Activated CD4-positive, alpha-beta T cell treated with anti-CD3 and anti-CD28 coated beads, Interleukin-2, amount 50 U/mL, for 4 hours (primary cell): ENCODE data around the gene PALM.

Source experiments
- DNase-seq, 2 experiments: peaks; one replicate each; pipeline ENCODE4 v3.0.0-alpha.2; 2020

Gene PALM

DNA sequence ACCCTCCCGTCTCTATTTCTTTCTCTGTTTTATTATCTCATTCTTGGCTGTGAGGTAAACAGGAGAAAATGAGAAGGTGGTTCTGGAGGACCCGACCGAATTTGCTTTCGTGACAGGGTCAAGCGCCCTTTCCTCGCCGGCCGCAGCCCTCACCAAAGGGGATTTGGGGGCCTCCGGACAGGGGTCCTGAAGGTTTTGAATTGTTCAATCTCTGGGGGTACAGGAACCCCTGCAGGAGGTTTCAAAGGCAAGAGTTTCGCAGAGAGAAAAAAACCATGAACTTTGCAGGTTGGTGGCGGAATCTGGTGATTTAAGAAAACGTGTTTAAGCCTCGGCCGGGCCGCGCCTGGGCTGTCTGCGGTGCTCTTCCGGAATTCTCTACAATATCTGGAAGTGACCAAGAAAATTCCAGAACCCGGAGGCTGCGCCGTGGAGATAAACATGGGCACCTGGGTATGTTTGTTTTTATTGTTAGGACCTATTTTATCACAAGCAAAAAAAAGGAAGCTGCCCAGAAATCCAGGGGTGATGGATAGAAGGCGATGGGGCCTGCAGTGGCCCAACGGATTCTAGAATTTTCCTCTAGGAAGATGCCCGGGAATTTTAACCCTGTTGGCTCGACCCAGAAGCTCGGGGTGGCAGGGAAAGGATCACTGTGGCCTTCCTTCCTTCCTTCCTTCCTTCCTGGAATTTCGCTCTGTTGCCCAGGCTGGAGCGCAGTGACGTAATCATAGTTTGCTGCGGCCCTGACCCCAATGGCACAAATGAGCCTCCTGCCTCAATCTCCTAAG is 74.3 kb downstream of the PALM start:
- no peak for DNase-seq

DNA sequence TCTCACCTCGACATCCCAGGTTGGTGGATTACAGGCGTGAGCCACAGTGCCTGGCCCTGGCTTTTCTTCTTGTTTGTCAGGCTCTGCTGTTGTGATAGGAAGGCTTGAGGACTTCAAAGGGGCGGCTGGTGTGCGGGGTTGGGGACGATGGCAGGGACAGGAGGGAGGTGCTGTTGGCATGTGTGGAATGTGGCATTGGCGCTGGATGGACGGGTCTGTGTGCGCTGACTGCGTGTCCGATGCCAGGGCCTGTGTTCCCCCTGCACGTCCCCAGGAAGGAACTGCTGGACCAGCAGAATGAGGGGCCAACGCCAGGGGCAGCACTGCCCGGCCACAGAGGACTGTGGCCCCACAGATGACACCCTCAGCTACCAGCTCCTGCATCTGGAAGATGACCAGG is 75.8 kb downstream of the PALM start:
- DNase-seq, result no peak

DNA sequence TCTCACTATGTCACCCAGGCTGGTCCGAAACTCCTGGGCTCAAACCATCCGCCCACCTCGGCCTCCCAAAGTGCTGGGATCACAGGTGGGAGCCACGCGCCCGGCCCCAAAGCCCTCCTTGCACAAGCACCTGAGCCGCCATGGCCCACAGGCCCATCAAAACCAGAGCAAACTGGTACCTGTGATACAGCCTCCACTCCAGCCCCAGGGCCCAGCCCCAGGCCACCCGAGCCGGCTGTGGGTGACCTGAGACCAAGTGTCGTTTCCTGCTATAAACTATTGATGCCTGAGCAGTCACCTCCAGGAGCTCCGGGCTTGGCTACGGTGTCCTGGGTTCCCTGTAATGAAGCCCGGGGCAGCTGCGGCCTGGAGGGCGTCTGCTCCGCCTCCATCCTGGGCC is 78.8 kb downstream of the PALM start:
- no peak for DNase-seq

DNA sequence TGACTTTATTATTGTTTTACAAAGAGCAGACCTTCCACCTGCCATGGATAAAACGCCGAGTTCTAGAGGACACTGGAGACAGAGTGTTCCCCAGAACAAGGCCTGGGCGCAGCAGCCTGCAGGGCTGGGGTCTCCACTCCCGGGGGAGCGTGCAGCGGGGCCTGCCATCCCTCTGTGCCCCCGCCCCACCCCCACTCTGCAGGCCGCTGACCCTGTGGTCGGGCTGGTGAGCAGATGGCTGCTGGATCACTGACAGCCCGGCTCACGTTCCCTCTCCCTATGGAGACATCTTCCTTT is 79.9 kb downstream of the PALM start:
- no peak for DNase-seq

DNA sequence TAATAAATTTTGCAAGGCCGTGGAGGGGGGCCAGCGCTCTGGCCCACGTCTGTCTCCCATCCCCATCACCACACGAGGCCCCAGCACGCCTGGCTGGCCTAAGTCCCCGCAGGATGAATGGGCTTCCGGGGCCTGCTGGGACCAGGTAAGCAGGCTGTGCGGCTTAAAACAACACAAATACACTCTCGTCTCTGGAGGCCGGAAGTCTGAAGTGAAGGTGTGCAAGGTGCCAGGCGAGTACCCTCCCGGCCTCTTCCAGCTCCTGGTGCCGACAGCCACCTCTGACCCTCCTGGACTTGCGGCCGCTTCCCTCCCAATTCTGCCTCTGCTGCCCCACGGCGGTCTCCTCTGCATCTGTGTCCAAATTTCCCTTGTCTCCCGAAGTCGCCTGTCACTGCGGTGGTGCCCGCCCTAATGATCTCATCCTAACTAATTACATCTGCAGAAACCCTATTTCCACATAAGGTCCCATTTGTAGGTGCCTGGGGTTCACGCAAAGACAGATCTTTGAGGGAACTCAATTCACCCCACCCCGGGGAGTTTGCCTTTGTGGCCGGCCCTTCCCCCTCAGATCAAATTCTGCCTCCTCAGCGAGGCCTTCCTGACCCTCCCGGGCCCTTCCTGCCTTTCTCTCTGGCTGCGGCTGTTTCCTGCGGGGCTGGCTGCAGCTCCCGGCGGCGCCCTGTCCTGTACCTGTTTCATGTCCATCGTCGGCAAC is 80.4 kb downstream of the PALM start:
- DNase-seq, result no peak

DNA sequence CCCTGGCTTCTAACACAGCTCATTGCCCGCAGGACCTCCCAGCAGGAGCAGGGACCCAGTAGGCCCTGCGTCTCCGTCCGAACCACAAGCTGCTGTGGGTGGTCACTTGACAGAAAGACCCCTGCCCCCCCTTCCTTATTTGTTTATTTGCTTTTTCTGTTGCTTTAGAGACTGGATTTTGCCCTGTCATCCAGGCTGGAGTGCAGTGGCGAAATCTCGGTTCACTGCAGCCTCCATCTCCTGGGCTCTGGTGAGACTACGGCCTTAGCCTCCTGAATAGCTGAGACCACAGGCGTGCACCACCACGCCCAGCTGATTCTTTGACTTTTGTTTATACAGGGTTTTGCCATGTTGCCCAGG is 80.9 kb downstream of the PALM start:
- no peak for DNase-seq

DNA sequence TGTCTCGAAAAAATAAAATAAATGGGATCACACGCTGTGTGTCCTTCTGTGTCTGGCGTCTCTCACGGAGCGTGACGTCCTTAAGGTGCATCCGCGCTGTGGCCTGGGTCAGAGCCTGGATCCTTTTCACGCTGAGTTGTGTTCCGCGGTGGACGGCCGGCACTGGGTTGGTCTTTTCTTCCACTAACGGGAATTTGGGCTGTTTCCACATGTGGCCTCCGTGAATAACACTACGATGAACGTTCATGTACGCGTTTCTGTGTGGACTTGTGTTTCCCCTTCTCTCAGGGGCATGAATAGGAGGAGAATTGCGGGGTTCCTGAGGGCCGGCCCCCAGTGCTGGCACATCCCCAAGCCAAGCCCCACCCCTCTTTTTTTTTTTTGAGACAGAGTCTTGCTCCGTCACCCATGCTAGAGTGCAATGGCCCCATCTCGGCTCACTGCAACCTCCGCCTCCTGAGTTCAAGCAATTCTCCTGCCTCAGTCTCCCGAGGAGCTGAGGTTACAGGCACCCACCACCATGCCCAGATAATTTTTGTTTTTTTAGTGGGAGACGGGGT is 82.4 kb downstream of the PALM start:
- DNase-seq, result no peak

DNA sequence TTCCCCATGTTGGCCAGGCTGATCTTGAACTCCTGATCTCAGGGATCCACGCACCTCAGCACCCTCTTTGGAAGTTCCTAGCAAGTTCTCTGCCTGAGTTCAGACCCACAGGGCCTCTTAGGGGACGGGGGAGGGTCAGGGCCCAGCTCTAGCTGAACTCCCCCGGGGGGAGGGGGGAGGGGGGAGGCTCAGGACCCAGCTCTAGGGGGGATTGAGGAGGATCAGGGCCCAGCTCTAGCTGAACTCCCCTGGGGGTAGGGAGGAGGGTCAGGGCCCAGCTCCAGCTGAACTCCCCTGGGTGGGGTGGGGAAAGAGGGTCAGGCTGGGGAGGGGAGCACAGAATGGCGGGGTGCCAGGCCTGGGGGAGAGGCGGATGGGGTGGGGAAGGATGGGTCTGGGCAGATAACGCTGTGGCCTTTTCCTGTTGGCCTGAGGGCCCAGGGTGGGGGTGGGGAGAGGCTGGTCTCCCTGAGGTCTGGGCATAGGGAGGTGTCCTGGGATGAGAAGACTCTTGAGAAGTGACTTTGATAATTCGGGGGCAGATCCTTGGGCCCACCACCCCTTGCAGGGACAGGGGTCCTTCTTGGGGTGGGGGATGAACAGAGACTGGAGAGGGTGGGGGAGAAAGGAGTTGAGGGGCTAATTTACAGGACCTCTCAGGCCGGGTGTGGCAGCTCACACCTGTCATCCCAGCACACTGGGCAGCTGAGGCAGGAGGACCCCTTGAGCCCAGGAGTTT is 83.0 kb downstream of the PALM start:
- no peak for DNase-seq

DNA sequence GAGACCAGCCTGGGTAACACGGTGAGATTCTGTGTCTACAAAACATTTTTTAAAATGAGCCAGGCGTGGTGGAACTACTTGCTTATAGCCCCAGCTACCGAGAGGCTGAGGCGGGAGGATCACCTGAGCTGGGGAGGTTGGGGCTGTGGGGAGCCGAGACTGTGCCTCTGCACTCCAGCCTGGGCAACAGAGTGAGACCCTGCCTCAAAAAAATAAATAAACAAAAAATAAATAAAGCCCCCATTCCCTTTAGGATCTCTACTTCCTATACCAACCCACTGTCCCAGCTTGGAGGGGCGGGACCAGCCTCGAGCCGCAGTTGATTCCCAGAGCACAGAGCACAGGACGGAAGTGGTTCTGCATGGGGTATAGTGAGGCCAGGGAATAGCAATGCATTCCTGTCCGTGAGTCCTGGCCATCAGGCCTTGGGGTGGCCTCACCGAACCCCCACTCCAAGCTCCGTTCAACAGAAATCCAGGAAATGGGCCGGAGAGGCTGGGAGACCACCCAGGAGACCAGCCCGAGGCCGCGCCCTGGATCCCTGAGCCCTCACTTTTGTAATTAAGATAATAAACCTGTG is 83.7 kb downstream of the PALM start:
- DNase-seq, result no peak

DNA sequence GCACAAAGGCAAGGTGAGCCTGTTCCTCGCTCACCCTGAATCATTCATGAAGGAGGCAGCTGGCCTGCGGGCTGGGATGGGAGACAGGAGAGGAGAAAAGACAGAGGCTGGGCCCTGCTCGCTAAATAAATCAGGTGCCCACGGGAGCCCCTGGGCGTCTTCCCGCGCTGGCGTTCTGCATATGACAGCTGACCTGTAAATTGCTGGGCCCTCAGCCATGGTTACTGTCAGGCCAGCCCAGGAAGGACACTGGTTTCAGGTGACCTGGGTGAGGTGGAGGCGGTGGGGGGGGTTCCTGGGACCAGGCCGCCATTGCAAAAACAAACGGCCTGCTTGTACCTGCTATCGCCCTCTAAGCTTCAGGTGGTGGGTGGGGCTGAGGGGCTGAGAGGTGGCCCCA is 85.1 kb downstream of the PALM start:
- DNase-seq, result no peak

DNA sequence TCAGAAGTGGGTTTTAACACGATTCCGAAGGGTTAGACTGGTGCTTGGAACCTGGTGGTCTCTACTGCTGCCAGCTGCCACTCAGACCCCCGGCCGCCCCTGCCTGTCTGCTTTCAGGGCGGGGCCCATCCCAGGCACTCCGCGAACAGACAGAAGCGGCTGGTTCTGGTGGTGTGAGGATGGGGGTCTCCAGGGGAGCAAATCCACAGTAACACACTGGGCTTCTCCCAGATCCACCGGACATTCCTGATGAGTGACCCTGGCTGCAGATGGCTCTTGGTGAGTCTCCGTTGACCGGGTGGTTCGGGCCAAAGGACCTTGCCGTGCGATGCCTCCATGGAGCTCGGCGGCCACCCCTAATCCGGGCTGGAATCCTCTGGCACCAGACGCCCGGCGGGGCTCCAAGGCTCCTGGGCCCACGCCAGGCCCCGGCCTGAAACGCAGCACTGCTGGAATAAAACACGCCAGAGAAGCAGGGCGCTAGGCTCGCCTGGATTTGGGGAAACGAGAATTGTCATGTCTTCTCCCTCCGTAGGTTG is 86.4 kb downstream of the PALM start:
- DNase-seq, result no peak

DNA sequence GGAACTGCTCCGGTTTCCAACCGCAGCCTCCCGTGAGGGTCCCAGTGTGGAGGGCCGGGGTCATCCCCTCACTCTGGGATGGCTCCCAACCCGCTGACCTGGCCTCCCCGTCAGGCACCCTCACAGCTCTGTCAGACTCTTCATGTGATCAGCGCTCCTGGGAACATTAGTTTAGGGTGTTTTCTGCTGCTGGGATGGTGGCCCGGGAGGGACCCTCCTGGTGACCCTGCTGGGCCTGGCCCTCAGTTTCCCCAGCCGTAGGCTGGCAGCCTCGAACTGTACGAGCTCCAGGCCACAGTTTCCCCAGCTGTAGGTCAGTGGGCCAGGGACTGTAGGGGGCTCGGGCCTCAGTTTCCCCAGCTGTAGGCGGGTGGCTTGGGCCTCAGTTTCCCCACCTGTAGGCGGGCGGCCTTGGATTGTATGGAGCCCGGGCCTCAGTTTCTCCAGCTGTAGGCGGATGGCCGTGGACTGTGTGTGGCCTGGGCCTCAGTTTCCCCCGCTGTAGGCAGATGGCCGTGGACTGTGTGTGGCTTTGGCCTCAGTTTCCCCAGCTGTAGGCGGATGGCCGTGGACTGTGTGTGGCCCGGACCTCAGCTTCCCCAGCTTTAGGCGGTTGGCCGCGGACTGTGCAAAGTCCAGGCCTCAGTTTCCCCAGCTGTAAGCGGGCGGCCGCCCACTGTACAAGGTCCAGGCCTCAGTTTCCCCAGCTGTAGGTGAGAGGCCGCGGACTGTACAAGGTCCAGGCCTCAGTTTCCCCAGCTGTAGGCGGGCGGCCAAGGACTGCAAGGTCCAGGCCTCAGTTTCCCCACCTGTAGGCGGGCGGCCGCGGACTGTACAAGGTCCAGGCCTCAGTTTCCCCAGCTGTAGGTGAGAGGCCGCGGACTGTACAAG is 87.2 kb downstream of the PALM start:
- no peak for DNase-seq

DNA sequence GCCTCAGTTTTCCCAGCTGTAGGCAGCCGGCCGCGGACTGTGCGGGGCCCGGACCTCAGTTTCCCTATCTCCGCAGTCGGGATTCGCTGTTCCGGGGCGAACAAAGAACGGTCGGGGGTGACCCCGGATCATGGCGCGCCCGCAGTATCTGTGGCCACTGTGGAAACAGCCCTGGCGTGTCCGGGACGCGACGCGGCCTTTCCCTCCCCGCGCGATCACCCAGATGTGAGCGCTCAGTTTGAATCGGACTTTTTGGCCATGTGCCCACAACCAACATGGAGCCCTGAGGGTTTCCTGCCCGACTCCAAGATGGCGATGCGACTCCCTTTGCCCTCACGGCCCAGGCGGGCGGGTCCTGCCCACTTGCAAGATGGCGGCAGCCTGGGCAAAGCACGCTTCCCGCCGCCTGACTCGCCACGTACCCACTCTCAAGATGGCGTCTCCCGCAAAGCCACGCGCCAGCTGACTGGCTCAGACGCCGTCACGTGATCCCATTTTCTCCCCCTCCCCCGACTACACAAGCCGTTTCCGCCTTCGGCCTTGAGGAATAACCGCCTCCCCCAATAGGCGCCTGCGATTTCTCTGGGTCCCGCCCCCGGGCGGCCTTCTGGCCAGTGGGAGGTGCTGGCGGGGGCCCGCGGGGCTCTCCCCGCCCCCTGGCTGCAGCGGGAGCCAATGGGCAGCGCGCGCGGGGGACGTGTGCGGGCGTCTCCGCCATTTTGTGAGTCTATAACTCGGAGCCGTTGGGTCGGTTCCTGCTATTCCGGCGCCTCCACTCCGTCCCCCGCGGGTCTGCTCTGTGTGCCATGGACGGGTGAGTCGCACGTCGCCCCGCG is 88.2 kb downstream of the PALM start, which contains the start of gene PTBP1:
Gene PTBP1 (plus strand): TSS at position 761 of the 836 bp plus-strand sequence. CDS start 46 bp downstream, at position 807.
- DNase-seq, result peak; percentile 99 to 100
